GM21515 (cell line): ENCODE results near the gene BCL6.
"Not testable (repeated sequence)": the region's sequence is repeated elsewhere in the genome, so short reads cannot be mapped to it uniquely, and the experiment has no call there.

Experiments used
- ATAC-seq: cut with Tn5 transposase; IDR thresholded peaks from one replicate; pipeline ENCODE4 v1.9.1; 2021; ENCODE audit not compliant: unreplicated experiment

BCL6 gene

GRCh38 chr3:187718802-187719201 lies 26.5 kb downstream of the BCL6 start:
- ATAC-seq = no peak

- ATAC-seq = no peak
Measured at GRCh38 chr3:187717572-187717971, 27.7 kb downstream of the BCL6 start.

GRCh38 chr3:187714404-187714979 lies 30.8 kb downstream of the BCL6 start:
- ATAC-seq = peak; percentile 94

GRCh38 chr3:187713504-187713903 lies 31.8 kb downstream of the BCL6 start:
- no peak for ATAC-seq

- ATAC-seq = no peak
Measured at GRCh38 chr3:187709155-187709554, 36.1 kb downstream of the BCL6 start.

- ATAC-seq = no peak
Measured at GRCh38 chr3:187708696-187709095, 36.6 kb downstream of the BCL6 start.

- no peak for ATAC-seq
Measured at GRCh38 chr3:187706971-187707370, 38.3 kb downstream of the BCL6 start.

- no peak for ATAC-seq
Measured at GRCh38 chr3:187705164-187705563, 40.1 kb downstream of the BCL6 start.

- ATAC-seq = no peak
Measured at GRCh38 chr3:187702507-187703033, 42.7 kb downstream of the BCL6 start, which contains the start of gene RTP2. Gene RTP2 (minus strand): TSS chr3:187702557. CDS start chr3:187702128, 429 bp downstream.

- ATAC-seq = no peak
Measured at GRCh38 chr3:187700249-187700648, 45.0 kb downstream of the BCL6 start.

- ATAC-seq = no peak
Measured at GRCh38 chr3:187698499-187699399, 46.5 kb downstream of the BCL6 start.

GRCh38 chr3:187696021-187696420 lies 49.2 kb downstream of the BCL6 start:
- ATAC-seq = no peak

- ATAC-seq = no peak
Measured at GRCh38 chr3:187695449-187695848, 49.8 kb downstream of the BCL6 start.

GRCh38 chr3:187694801-187695200 lies 50.5 kb downstream of the BCL6 start:
- ATAC-seq = no peak

- no peak for ATAC-seq
Measured at GRCh38 chr3:187693431-187693830, 51.8 kb downstream of the BCL6 start.

GRCh38 chr3:187689984-187690383 lies 55.3 kb downstream of the BCL6 start:
- no peak for ATAC-seq

GRCh38 chr3:187686621-187687273 lies 58.5 kb downstream of the BCL6 start:
- no peak for ATAC-seq

- no peak for ATAC-seq
Measured at GRCh38 chr3:187685948-187686347, 59.3 kb downstream of the BCL6 start.

- no peak for ATAC-seq
Measured at GRCh38 chr3:187684880-187685279, 60.4 kb downstream of the BCL6 start.

GRCh38 chr3:187684444-187684843 lies 60.8 kb downstream of the BCL6 start:
- ATAC-seq = no peak

GRCh38 chr3:187681756-187682155 lies 63.5 kb downstream of the BCL6 start:
- ATAC-seq = not testable (repeated sequence)
